HepG2 (cell line): Measurements from ENCODE around the gene RTN4RL2. TPM values are rescaled to one million over a fixed set of nuclear protein-coding genes. Genes with fewer than 3 reads are reported as not detected.

Experiments used
- ATAC-seq: fragments of 200-7000 bp; cut with Tn5 transposase; 3 replicates; pipeline ENCODE4 v1.9.1; 2020; ENCODE audit warnings: mild to moderate bottlenecking, moderate library complexity
- BruUV-seq: library from RNA; stranded (reverse); fragments of 400-500 nt; replicated peaks from 2 replicates; lab custom pipeline; 2021; lab: Mats Ljungman, UMichigan
- CTCF ChIA-PET: fragments of 300-600 bp; formaldehyde crosslinking; extraction: SDS; loops from one replicate; lab custom pipeline; 2021; ENCODE audit warnings: low total read pairs, inconsistent platforms, low intra/inter-chr PET ratio; lab: Yijun Ruan, JAX
- POLR2A ChIA-PET: fragments of 350-600 bp; sonication (Branson Sonifier 250); formaldehyde crosslinking; loops from one replicate; lab custom pipeline; 2020; ENCODE audit warnings: antibody characterized with exemption, inconsistent platforms; lab: Yijun Ruan, JAX
- DNase-seq: peaks from one replicate; pipeline ENCODE4 v3.0.0-alpha.2; 2015; ENCODE audit warnings: low spot score
- FAIRE-seq: peaks from 3 replicates; lab custom pipeline; 2011; peaks lifted over from hg19 to GRCh38; lab: Jason Lieb, UNC
- H2AFZ ChIP-seq: one replicate; pipeline ENCODE4 v1.6.1; 2011; ENCODE audit warnings: low read length, inconsistent platforms
- H3K27ac ChIP-seq: fragments of 300-600 bp; 3 replicates; pipeline ENCODE4 v1.8.0; 2011; ENCODE audit warnings: mixed run types, mild to moderate bottlenecking, mixed read lengths, low read length, inconsistent platforms; ENCODE audit not compliant: insufficient read depth; ENCODE audit errors: extremely low read length
- H3K27me3 ChIP-seq, 2 experiments: fragments of 200-600 bp in 1 of 2; 2 replicates in 1 of 2; 3 replicates in 1 of 2; pipeline versions ENCODE4 v1.6.0 to v1.8.0; 2011; ENCODE audit warnings: low read length in 2 of 2, mild to moderate bottlenecking in 2 of 2, moderate library complexity in 2 of 2, inconsistent platforms in 1 of 2; ENCODE audit not compliant: insufficient read depth in 2 of 2, control insufficient read depth in 1 of 2
- H3K36me3 ChIP-seq, 2 experiments: fragments of 200-600 bp in 1 of 2; replicated peaks in 1 of 2; 2 replicates in 1 of 2; 3 replicates in 1 of 2; pipeline versions ENCODE4 v1.5.1 to v1.8.0; 2011; ENCODE audit warnings: low read length in 2 of 2, inconsistent platforms in 1 of 2; ENCODE audit not compliant: insufficient read depth in 2 of 2, control insufficient read depth in 1 of 2
- H3K4me1 ChIP-seq: 2 replicates; pipeline ENCODE4 v1.5.1; 2012; ENCODE audit warnings: low read length, inconsistent platforms; ENCODE audit not compliant: insufficient read depth
- H3K4me2 ChIP-seq: 2 replicates; pipeline ENCODE4 v1.6.0; 2011; ENCODE audit warnings: low read depth, low read length, inconsistent platforms
- H3K4me3 ChIP-seq, 3 experiments: fragments of 200-600 bp in 1 of 3; sonication (generic), shearing (Covaris generic) in 1 of 3; replicated peaks in 1 of 3; 2 replicates each; pipeline ENCODE4 v1.5.1; 2011 to 2016; ENCODE audit warnings: low read length in 3 of 3, inconsistent platforms in 2 of 3, low read depth in 2 of 3, mild to moderate bottlenecking in 2 of 3, control low read depth in 1 of 3, mixed read lengths in 1 of 3; ENCODE audit not compliant: insufficient read depth in 1 of 3
- H3K79me2 ChIP-seq: one replicate; pipeline ENCODE4 v1.6.1; 2011; ENCODE audit warnings: low read length, inconsistent platforms; ENCODE audit not compliant: insufficient read depth
- H3K9ac ChIP-seq: 2 replicates; pipeline ENCODE4 v1.6.0; 2011; ENCODE audit warnings: mild to moderate bottlenecking, low read depth, low read length, inconsistent platforms; ENCODE audit not compliant: insufficient read depth
- H3K9me3 ChIP-seq: 2 replicates; pipeline ENCODE4 v1.5.1; 2012; ENCODE audit warnings: mild to moderate bottlenecking, low read length
- H4K20me1 ChIP-seq: 2 replicates; pipeline ENCODE4 v1.6.0; 2011; ENCODE audit warnings: inconsistent platforms, mild to moderate bottlenecking, low read length, moderate library complexity; ENCODE audit not compliant: insufficient read depth
- HBP1 ChIP-seq: IDR thresholded peaks from 2 replicates; pipeline ENCODE4 v1.6.1; 2016; ENCODE audit warnings: low read depth, control low read depth
- KDM4B ChIP-seq: sonication (generic); formaldehyde crosslinking; IDR thresholded peaks from 2 replicates; pipeline ENCODE4 v1.4.0; 2020; ENCODE audit warnings: missing genetic modification reagents
- MAFF ChIP-seq: IDR thresholded peaks from 2 replicates; pipeline ENCODE4 v1.6.1; 2011; ENCODE audit warnings: low read depth, low read length, improper control_type of control experiment
- MAFK ChIP-seq, 2 experiments: IDR thresholded peaks in 1 of 2; conservative IDR thresholded peaks in 1 of 2; 2 replicates each; pipeline ENCODE4 v1.6.1; 2011; ENCODE audit warnings: improper control_type of control experiment in 2 of 2, low read length in 2 of 2
- MEIS1 ChIP-seq: sonication (generic); formaldehyde crosslinking; IDR thresholded peaks from 2 replicates; pipeline ENCODE4 v1.9.0; 2021; ENCODE audit warnings: mild to moderate bottlenecking, missing genetic modification reagents, moderate library complexity, borderline replicate concordance
- RARG ChIP-seq: sonication (generic); formaldehyde crosslinking; IDR thresholded peaks from 2 replicates; pipeline ENCODE4 v1.4.0; 2020; ENCODE audit warnings: low read depth, mild to moderate bottlenecking, missing genetic modification reagents
- RBM22 ChIP-seq: fragments of 200-400 bp; formaldehyde crosslinking; optimal IDR thresholded peaks from 2 replicates; pipeline ENCODE3; 2017; ENCODE audit warnings: mild to moderate bottlenecking, low read length, moderate library complexity
- RORA ChIP-seq: sonication (generic); formaldehyde crosslinking; IDR thresholded peaks from 2 replicates; pipeline ENCODE4 v1.5.0; 2020; ENCODE audit warnings: mild to moderate bottlenecking, missing genetic modification reagents, moderate library complexity
- SNAPC5 ChIP-seq: sonication (generic); formaldehyde crosslinking; IDR thresholded peaks from 2 replicates; pipeline ENCODE4 v1.8.1; 2023; ENCODE audit warnings: mild to moderate bottlenecking, missing genetic modification reagents, borderline replicate concordance
- TEAD2 ChIP-seq: sonication (generic); formaldehyde crosslinking; IDR thresholded peaks from 2 replicates; pipeline ENCODE4 v1.9.0; 2021; ENCODE audit warnings: missing genetic modification reagents
- UBTF ChIP-seq: sonication (generic); formaldehyde crosslinking; IDR thresholded peaks from 2 replicates; pipeline ENCODE4 v1.4.0; 2020; ENCODE audit warnings: mild to moderate bottlenecking, missing genetic modification reagents
- ZNF629 ChIP-seq: sonication (generic); formaldehyde crosslinking; conservative IDR thresholded peaks from 2 replicates; pipeline ENCODE4 v1.5.0; 2020; ENCODE audit warnings: missing genetic modification reagents
- WGBS: methylation state at CpG from one replicate; pipeline ENCODE4 v1.1.6; 2017; ENCODE audit warnings: low lambda C conversion rate; 5-methylcytosine and 5-hydroxymethylcytosine counted together
- in situ Hi-C: cut with HindIII; loops from 2 replicates; pipeline ENCODE4 v1.10.0; 2017; ENCODE audit warnings: low pct_unique_long_range_greater_than_20kb; ENCODE audit not compliant: extremely low pct_ligation_motif_present
- intact Hi-C: fragments of 100-400 bp; cut with micrococcal nuclease; formaldehyde crosslinking; loops from one replicate; pipeline ENCODE4 v1.10.0; 2022; ENCODE audit not compliant: unreplicated experiment
- polyA plus RNA-seq, 8 experiments: library from polyadenylated mRNA; depleted of rRNA in 3 of 8; stranded (reverse) in 7 of 8; unstranded in 1 of 8; fragments of >200 nt; fragmentation: Illumina TruSeq in 4 of 8; extraction: Trizol in 4 of 8; gene quantifications; 2 replicates each; pipeline versions ENCODE4 v1.2.1 to v1.2.3, GENCODE V29; 2011 to 2016; ENCODE audit warnings: low read depth in 4 of 8, missing spikeins in 1 of 8, mixed read lengths in 1 of 8; ENCODE audit not compliant: insufficient read depth in 1 of 8
- total RNA-seq, 5 experiments: library from RNA; depleted of rRNA; stranded (reverse); fragments of >200 nt; fragmentation: Illumina TruSeq; extraction: Trizol; gene quantifications; 2 replicates each; pipeline ENCODE4 v1.2.3, GENCODE V29; 2016; ENCODE audit warnings: low read depth in 1 of 5

The RTN4RL2 gene
- total and polyA plus RNA-seq, 2 of the 13 experiments (the other 11 are each of a cell fraction or from before 2014, with no cell fraction given): 1.3 to 4.3 TPM

GRCh38 chr11:57487920-57488659 is 27.8 kb downstream of the RTN4RL2 start:
- 100% methylated on average over 6 of the region's 6 CpGs for WGBS
- BruUV-seq: no TSS peak
- no peak overlapping the region for H3K4me2 ChIP-seq
- POLR2A ChIA-PET: no interaction called here
- H3K36me3 ChIP-seq: peaks cover 55 to 85% of the 10 kb centered on the region in 2 experiments
- intact Hi-C loops: no loop called here
- no peaks in the 10 kb centered on the region for H3K9me3 ChIP-seq
- H3K79me2 ChIP-seq: no peaks in the 10 kb centered on the region
- TF ChIP-seq SNAPC5 (no peak), RORA (CRISPR knock-in tag) (no peak), RBM22 (peak; percentile 20), TEAD2 (CRISPR knock-in tag) (no peak), MEIS1 (no peak)
- DNase-seq: no peak
- peaks cover 3% of the 10 kb centered on the region for H3K4me1 ChIP-seq
- no peak overlapping the region for H2AFZ ChIP-seq
- no peak for FAIRE-seq
- no peak for ATAC-seq
- H4K20me1 ChIP-seq: no peaks in the 10 kb centered on the region
- H3K9ac ChIP-seq: no peak overlapping the region
- in situ Hi-C loops: no loop called here
- no peak overlapping the region for H3K4me3 ChIP-seq
- no peak overlapping the region for H3K27ac ChIP-seq
- CTCF ChIA-PET: no interaction called here
- no peaks in the 10 kb centered on the region for H3K27me3 ChIP-seq

GRCh38 chr11:57490456-57491248 is 30.3 kb downstream of the RTN4RL2 start:
- H3K27me3 ChIP-seq: no peaks in the 10 kb centered on the region
- H3K4me2 ChIP-seq: no peak overlapping the region
- peaks cover 23% of the 10 kb centered on the region for H3K4me1 ChIP-seq
- no peak overlapping the region for H2AFZ ChIP-seq
- no peak for DNase-seq
- H3K36me3 ChIP-seq: peaks cover 53 to 77% of the 10 kb centered on the region in 2 experiments
- no peak overlapping the region for H3K4me3 ChIP-seq
- ATAC-seq: no peak
- no peak overlapping the region for H3K27ac ChIP-seq
- BruUV-seq: TSS peak; percentile 30
- no peaks in the 10 kb centered on the region for H3K9me3 ChIP-seq
- intact Hi-C loops: no loop called here
- no peak overlapping the region for H3K9ac ChIP-seq
- 98% methylated on average over 9 of the region's 9 CpGs for WGBS
- no peak for FAIRE-seq
- ChIA-PET POLR2A (interaction anchor here (1.0 to 1.5 kb wide), 2 partner anchors 33 to 36 kb away, joined by 5 to 7 read pairs; no protein-coding TSS in a partner anchor), CTCF (interaction anchor here (5.9 kb wide), 1 partner anchor 36 kb away, joined by 101 read pairs; no protein-coding TSS in a partner anchor)
- peaks cover 2% of the 10 kb centered on the region for H3K79me2 ChIP-seq
- H4K20me1 ChIP-seq: no peaks in the 10 kb centered on the region
- in situ Hi-C loops: loop anchor here (5.0 kb wide), 1 partner anchor 37 kb away; no protein-coding TSS in a partner anchor
- TF ChIP-seq UBTF (CRISPR knock-in tag) (0 out of 2 replicates have a peak, but pooled peaks have one; percentile 16), HBP1 (CRISPR knock-in tag) (no peak), MAFF (peak; percentile 55; the same call in 1 of the 2 replicates), KDM4B (CRISPR knock-in tag) (no peak), ZNF629 (CRISPR knock-in tag) (peak; percentile 57), MAFK (conservative IDR thresholded peaks at IDR 0.05 in 1 of 2, IDR thresholded peaks at IDR 0.05 in 1 of 2; ENCODE audit: low read length in 2 of 2) (peak; percentile 60 to 71), RARG (CRISPR knock-in tag) (no peak)
